Heart left ventricle (tissue), 16 donors: Measurements from ENCODE around the gene CCL21. TPM values are rescaled to one million over a fixed set of nuclear protein-coding genes. Genes with fewer than 3 reads are reported as not detected.

ENCODE experiments used
- ATAC-seq, 4 donors: fragments of 200-7000 bp; cut with Tn5 transposase; one replicate each; pipeline ENCODE4 v1.9.1; 2020 to 2022; ENCODE audit warnings: moderate library complexity in 4 of 4, mild to moderate bottlenecking in 3 of 4, moderate number of reproducible peaks in 1 of 4
- DNase-seq, 5 donors: peaks; one replicate each; pipeline ENCODE4 v3.0.0-alpha.2; 2020
- H3K27ac ChIP-seq, 12 donors: fragments of 200-600 bp; sonication (generic) in 4 of 12; one replicate each; pipeline versions ENCODE4 v1.5.0 to v1.8.0; 2016 to 2022; ENCODE audit warnings: mild to moderate bottlenecking in 2 of 12
- H3K27me3 ChIP-seq, 9 donors: fragments of 200-600 bp; sonication (generic) in 2 of 9; one replicate each; pipeline versions ENCODE4 v1.5.1 to v1.8.0; 2016 to 2022; ENCODE audit warnings: mild to moderate bottlenecking in 3 of 9
- H3K36me3 ChIP-seq, 9 donors: fragments of 200-600 bp; sonication (generic) in 2 of 9; one replicate each; pipeline versions ENCODE4 v1.5.0 to v1.8.0; 2018 to 2022; ENCODE audit warnings: mild to moderate bottlenecking in 2 of 9
- H3K4me1 ChIP-seq, 12 donors: fragments of 200-600 bp; sonication (generic) in 4 of 12; one replicate each; pipeline versions ENCODE4 v1.5.0 to v1.8.0; 2016 to 2022; ENCODE audit warnings: mild to moderate bottlenecking in 3 of 12
- H3K4me3 ChIP-seq, 12 donors: fragments of 200-600 bp; sonication (generic) in 4 of 12; one replicate each; pipeline versions ENCODE4 v1.5.0 to v1.8.0; 2017 to 2022; ENCODE audit warnings: mild to moderate bottlenecking in 9 of 12, moderate library complexity in 4 of 12
- H3K9me3 ChIP-seq, 12 donors: fragments of 200-600 bp; sonication (generic) in 4 of 12; one replicate each; pipeline versions ENCODE4 v1.5.0 to v1.8.0; 2016 to 2022; ENCODE audit warnings: mild to moderate bottlenecking in 1 of 12
- POLR2A ChIP-seq, 2 donors: fragments of 450-650 bp; IDR thresholded peaks; one replicate each; pipeline ENCODE4 v1.6.1; 2017; ENCODE audit warnings: antibody characterized with exemption in 2 of 2, mild to moderate bottlenecking in 2 of 2, moderate library complexity in 2 of 2
- WGBS, 4 donors: extraction: QIAGEN DNeasy Blood & Tissue Kit in 2 of 4; methylation state at CpG; one replicate each; pipeline versions ENCODE4 v1.1.5 to v1.1.7; 2013 to 2018; 5-methylcytosine and 5-hydroxymethylcytosine counted together
- intact Hi-C, 10 donors: fragments of 100-400 bp; cut with DNase I; formaldehyde crosslinking; loops; one replicate each; pipeline versions ENCODE4 v1.11.1 to v1.14.2; 2022
- polyA plus RNA-seq, 2 donors: library from polyadenylated mRNA; stranded (reverse); fragments of 200-250 nt; gene quantifications; one replicate each; pipeline ENCODE4 v1.2.3, GENCODE V29; 2013
- total RNA-seq, 9 donors: library from RNA; depleted of rRNA in 2 of 9; stranded (reverse); fragments of >200 nt in 2 of 9; fragmentation: NEBNext Ultra II Directional in 3 of 9; extraction: Animal tissue kit (Norgen Biotek cat#: 25700) in 3 of 9; gene quantifications; one replicate each; pipeline versions ENCODE4 v1.1.0 to v1.2.4, GENCODE V29; 2016 to 2023
- TF ChIP-seq, protein P1 (sequence below), 12 donors: fragments of 200-600 bp; sonication (generic) in 4 of 12; IDR thresholded peaks; one replicate each; pipeline versions ENCODE4 v1.5.0 to v1.8.0; 2018 to 2022; ENCODE audit warnings: antibody characterized with exemption in 12 of 12, mild to moderate bottlenecking in 5 of 12
- donor health status: ischemic (EF 13 %, LVEDD 7.1; RV severe dilation, severe dysfunction).
- donor health status: healthy with polysubstance abuse.
- donor health status: DM: no; HTN: yes; CAD: no.
- donor health status: DM: no; HTN: no; CAD: no.
- donor health status: ischemic (EF 25% LVEDD 6.9; RV normal size, moderate dysfunction).
- donor health status: ischemic (EF 25% LVEDD 5.7; RV mildly dilated, moderate dysfunction).
- donor health status: healthy.
- donor health status: DM: yes; HTN: yes; CAD: no.
- donor health status: ischemic (EF 35%, LVEDD 5.7; RV mildly dilated, moderate dysfunction).
- donor health status: nonischemic (EF 11% LVEDD 7.7; RV severe dilation, severe dysfunction).
- donor health status: DM: yes; HTN: yes; CAD: no.
- donor health status: PGD.
- donor health status: ischemic (EF 29% LVEDD 5.4; RV normal size, mild dysfunction).
- donor health status: nonischemic (EF 23%, LVEDD 6.1; RV moderate dilation, normal function).

The CCL21 gene
- total and polyA plus RNA-seq, 11 donors = 1.3 to 156 (median 16.6) TPM

- DNase-seq = no peak
- 96 to 100% (median 98%) methylated on average over 2 of the region's 2 CpGs for WGBS, 4 donors
- intact Hi-C loops = no loop called here
- no peak for TF ChIP-seq POLR2A (IDR thresholded peaks at IDR 0.05)
- TF ChIP-seq, protein P1, sequence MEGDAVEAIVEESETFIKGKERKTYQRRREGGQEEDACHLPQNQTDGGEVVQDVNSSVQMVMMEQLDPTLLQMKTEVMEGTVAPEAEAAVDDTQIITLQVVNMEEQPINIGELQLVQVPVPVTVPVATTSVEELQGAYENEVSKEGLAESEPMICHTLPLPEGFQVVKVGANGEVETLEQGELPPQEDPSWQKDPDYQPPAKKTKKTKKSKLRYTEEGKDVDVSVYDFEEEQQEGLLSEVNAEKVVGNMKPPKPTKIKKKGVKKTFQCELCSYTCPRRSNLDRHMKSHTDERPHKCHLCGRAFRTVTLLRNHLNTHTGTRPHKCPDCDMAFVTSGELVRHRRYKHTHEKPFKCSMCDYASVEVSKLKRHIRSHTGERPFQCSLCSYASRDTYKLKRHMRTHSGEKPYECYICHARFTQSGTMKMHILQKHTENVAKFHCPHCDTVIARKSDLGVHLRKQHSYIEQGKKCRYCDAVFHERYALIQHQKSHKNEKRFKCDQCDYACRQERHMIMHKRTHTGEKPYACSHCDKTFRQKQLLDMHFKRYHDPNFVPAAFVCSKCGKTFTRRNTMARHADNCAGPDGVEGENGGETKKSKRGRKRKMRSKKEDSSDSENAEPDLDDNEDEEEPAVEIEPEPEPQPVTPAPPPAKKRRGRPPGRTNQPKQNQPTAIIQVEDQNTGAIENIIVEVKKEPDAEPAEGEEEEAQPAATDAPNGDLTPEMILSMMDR (IDR thresholded peaks at IDR 0.05) = no peak
- no peaks in the 10 kb centered on the region for H3K4me1 ChIP-seq
- no peaks in the 10 kb centered on the region for H3K27me3 ChIP-seq
- no peaks in the 10 kb centered on the region for H3K9me3 ChIP-seq
- ATAC-seq = no peak
- no peak overlapping the region for H3K4me3 ChIP-seq
- H3K36me3 ChIP-seq = no peaks in the 10 kb centered on the region
- no peak overlapping the region for H3K27ac ChIP-seq
Measured at GRCh38 chr9:34675869-34676268, 34.1 kb downstream of the CCL21 start.

DNA sequence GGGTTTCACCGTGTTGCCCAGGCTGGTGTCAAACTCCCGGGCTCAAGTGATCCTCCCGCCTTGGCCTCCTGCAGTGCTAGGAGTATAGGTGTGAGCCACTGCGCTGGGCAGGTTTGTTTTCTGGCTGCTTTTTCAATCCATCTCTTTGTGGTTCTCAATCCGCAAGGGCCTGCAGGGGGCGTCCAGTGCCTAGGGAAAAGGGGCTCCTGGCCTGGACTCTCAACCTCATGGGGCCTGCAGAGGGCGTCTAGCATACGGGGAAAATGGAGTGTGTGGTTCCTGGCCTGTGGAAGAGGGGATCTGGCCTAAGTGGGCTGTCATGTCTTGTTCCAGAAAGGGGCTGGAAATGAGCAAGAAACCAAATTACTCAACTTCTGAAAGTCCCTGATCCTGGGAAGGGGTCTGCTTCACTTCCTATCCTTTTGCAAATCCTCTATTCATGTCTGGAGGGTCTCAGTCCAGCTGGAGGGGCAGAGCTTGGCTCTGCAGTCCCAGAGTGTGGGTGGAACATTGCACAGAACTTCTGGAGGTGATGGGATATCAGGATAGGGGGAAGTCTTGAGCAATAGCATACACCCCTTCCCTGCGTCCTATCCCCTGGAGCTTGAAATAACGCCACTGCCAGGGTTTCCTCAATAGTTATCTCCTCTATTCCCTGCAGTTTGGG lies 34.8 kb downstream of the CCL21 start:
- DNase-seq = peak in 4 of 5 donors; percentile 53 to 79 (median 56)
- Histone ChIP-seq H3K36me3 (no peaks in the 10 kb centered on the region), H3K27me3 (no peaks in the 10 kb centered on the region), H3K9me3 (peaks cover 0 to 2% (median 0%) of the 10 kb centered on the region in 12 donors), H3K4me3 (no peak overlapping the region), H3K4me1 (no peaks in the 10 kb centered on the region), H3K27ac (no peak overlapping the region)
- ATAC-seq = peak; percentile 29 to 76 (median 64)
- intact Hi-C loops = no loop called here
- no peak for TF ChIP-seq POLR2A (IDR thresholded peaks at IDR 0.05)
- TF ChIP-seq, protein P1 (IDR thresholded peaks at IDR 0.05) = peak in 11 of 12 donors; percentile 14 to 63 (median 42)
- 34 to 58% (median 44%) methylated on average over 9 to 10 of the region's 10 CpGs for WGBS, 4 donors

DNA sequence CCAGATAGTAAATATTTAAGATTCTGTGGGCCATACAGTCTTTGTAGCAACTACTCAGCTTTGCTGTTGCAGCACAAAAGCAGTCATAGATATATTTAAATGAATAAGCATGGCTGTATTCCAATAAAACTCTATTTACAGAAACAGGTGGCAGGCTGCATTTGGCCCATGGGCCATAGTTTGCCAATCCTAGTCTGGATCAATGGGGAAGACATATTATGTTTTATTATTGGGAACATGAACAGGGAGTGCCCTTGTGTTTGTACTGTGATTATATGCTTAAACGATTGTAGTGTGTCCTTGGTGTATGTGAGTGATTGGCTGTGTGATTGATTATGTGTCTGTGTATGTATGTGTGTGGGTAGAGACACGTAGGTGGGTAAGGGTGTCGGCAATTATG lies 35.5 kb downstream of the CCL21 start:
- intact Hi-C loops = no loop called here
- Histone ChIP-seq H3K27me3 (no peaks in the 10 kb centered on the region), H3K9me3 (peaks cover 0 to 9% (median 0%) of the 10 kb centered on the region in 12 donors), H3K4me1 (no peaks in the 10 kb centered on the region), H3K36me3 (no peaks in the 10 kb centered on the region), H3K4me3 (no peak overlapping the region), H3K27ac (no peak overlapping the region)
- DNase-seq (no peak), ATAC-seq (no peak)
- no peak for TF ChIP-seq POLR2A (IDR thresholded peaks at IDR 0.05)
- TF ChIP-seq, protein P1 (IDR thresholded peaks at IDR 0.05) = no peak
- WGBS, 4 donors = 85 to 91% (median 87%) methylated on average over 3 of the region's 3 CpGs

- WGBS, 4 donors = 50 to 71% (median 61%) methylated on average over 1 of the region's 1 CpG
- no peak overlapping the region for H3K4me3 ChIP-seq
- ATAC-seq = no peak
- H3K27ac ChIP-seq = no peak overlapping the region
- peaks cover 0 to 6% (median 0%) of the 10 kb centered on the region in 9 donors for H3K36me3 ChIP-seq
- H3K4me1 ChIP-seq = peaks cover 0 to 11% (median under 1%) of the 10 kb centered on the region in 12 donors
- TF ChIP-seq POLR2A (IDR thresholded peaks at IDR 0.05) = no peak
- TF ChIP-seq, protein P1 (IDR thresholded peaks at IDR 0.05) = no peak
- peaks cover 0 to 9% (median 0%) of the 10 kb centered on the region in 12 donors for H3K9me3 ChIP-seq
- intact Hi-C loops = no loop called here
- no peaks in the 10 kb centered on the region for H3K27me3 ChIP-seq
- DNase-seq = peak in 1 of 5 donors; percentile 12
Measured at GRCh38 chr9:34671307-34671706, 38.6 kb downstream of the CCL21 start.
